GM10847 (cell line): ENCODE measurements around the gene CEP112.

Experiments used
- POLR2A ChIP-seq: IDR thresholded peaks from 2 replicates; pipeline ENCODE4 v1.6.1; 2011; ENCODE audit not compliant: insufficient read length; ENCODE audit errors: extremely low read depth

The CEP112 gene

GRCh38 chr17:65952015-65952414 lies 239.9 kb downstream of the CEP112 start:
- no peak for TF ChIP-seq POLR2A

GRCh38 chr17:65947831-65948230 lies 244.1 kb downstream of the CEP112 start:
- no peak for TF ChIP-seq POLR2A

DNA sequence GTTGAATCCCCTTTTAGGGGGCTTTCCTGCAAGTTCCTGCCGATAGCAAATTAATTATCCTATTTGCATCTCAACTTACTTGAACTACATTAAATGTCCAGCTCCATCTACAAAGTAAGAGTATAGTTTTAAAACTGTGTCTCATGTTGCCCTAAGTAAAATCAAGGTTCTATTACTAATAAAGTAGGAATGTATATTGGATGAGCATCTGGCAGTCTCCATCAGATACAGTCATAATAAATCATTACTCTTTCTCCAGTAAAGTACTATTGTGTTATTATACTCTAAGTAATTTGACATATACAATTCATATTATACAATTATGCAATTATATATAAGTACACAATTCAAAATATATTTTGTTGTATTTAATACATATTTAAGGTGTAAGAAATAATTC lies 249.3 kb downstream of the CEP112 start:
- no peak for TF ChIP-seq POLR2A

DNA sequence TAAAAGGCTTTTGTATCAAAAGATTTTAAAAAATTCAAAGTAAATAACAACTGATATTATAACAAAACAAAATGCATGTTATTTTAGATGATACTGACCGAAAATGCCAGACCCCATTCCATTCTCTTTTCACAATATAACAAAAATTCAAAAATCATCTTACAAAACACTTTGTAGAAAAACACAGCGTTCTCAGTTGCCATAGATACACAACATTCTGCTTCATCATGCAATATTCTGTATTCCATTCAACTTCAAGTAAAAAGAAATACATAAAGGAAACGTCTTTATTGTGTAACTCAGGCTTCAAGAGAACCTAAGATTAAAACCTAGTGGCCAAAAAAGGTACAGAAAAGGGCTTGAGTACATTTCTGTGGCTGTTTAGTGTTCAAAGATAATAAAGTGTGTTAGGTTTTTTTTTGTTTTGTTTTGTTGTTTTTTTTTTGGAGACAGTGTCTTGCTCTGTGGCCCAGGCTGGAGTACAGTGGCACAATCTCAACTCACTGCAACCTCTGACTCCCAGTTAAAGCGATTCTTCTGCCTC lies 250.5 kb downstream of the CEP112 start:
- no peak for TF ChIP-seq POLR2A

DNA sequence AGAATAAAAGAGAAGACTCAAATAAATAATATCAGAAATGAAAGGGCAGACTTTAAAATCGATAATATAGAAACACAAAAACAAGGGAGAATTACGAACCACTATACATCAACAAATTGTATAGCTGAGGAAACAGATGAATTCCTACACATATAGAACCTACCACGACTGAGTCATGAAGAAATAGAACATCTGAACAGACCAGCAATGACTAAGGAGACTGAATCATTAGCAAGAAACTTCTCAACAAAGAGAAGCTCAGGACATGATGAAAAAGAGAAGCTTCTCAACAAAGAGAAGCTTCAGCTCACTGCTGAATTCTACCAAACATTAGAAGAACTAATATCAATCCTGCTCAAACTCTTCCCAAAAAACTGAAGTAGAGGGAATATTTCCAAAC lies 255.9 kb downstream of the CEP112 start:
- no peak for TF ChIP-seq POLR2A

DNA sequence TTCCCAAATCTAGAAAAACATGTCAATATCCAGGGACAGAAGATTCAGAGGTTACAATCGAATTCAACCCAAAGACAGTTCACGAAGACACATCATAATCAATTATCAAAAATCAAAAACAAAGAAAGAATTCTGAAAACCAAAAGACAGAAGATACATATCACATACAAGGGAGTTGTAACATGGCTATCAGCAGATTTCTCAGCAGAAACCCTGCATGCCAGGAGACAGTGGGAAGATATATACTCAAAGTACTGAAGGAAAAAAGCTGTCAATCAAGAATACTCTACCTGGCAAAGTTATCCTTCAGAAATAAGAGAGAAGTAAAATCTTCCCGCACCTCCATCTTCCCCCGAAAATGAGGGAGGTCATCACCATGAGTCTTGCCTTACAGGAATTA lies 258.6 kb downstream of the CEP112 start:
- TF ChIP-seq POLR2A, result no peak

GRCh38 chr17:65931246-65932149 lies 260.4 kb downstream of the CEP112 start:
- no peak for TF ChIP-seq POLR2A

DNA sequence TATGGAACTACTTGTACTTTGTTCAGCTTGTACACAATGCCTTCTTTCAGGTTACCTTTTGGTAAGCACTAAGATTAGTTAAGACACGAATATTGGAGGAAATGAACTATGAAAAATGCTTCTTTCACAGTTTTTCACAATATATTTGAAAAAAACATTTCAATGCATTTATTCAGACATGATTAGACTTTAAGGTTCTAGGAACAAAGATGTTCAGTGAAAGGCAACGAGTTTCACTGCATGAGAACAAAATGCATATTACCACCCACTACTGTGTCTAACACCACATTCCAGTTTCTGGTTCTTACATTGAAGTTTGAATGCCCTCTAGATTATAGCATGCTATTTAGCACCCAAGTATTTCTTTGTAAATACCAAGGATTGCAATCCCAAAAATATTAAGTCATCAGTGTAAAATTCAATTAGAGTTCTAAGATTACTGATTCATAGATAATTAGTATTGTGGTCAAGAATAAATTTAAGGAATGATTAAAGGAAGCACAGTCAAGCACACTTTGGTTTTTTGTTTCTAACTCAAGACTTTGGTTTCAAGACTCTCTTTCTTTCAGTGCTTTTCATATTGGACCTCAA lies 261.7 kb downstream of the CEP112 start:
- no peak for TF ChIP-seq POLR2A

GRCh38 chr17:65926599-65926998 lies 265.3 kb downstream of the CEP112 start:
- no peak for TF ChIP-seq POLR2A

GRCh38 chr17:65925606-65926307 lies 266.2 kb downstream of the CEP112 start:
- TF ChIP-seq POLR2A, result no peak

GRCh38 chr17:65920996-65921395 lies 270.9 kb downstream of the CEP112 start:
- no peak for TF ChIP-seq POLR2A

DNA sequence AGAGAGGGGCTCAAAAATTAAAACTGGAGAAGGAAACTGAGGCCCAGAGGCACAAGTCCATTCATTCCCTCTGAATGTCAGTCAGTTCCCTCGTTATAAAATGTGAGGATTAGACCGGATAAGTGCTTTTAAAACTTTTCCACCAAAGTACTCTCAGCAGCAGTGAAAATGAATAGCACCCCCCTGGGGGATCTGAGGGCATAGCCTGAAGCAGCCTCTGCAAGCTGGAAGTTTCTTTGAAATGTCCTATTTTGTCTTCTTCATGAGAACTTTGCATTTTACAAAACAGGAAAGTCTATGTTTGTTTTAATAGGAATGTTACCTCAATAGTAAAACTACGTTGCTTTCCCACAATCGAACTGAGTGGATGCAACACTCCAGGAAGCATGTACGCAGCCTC lies 273.0 kb downstream of the CEP112 start:
- TF ChIP-seq POLR2A, result no peak

DNA sequence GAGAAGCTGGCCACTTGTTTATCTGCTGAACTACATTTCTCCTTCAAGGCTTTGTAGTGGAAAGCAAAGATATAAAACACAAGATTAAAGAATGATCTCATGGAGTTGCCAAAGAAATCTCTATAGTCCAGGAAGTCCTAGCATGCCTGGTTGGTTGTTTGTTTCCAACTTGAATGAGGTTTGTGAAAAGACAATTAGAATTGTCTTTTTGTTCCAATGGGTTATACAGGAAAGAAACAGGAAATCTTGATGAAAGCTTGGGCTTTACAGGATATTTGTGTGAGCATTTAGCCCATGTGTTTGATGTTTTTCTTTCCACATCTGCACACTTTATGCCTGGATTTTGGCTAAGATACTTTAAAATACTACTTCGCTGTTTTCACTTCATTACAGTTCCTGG lies 273.4 kb downstream of the CEP112 start:
- no peak for TF ChIP-seq POLR2A

DNA sequence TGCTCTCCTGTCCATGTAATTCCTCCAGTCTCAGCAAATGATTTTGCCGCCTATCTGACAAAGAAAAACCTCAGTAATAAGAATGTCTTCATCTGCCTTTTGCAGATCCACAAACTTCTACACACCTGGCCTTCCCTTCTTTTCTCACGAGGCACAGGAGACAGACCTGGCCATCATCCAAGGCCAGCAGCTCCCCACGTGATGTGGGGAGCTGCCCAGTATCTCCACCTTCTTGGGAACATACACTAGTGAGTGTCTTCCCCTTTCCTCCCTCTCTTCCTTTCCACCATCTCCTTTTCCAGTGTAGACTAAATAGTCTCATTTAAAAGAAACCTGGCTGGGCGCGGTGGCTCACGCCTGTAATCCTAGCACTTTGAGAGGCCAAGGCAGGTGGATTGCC lies 274.4 kb downstream of the CEP112 start:
- no peak for TF ChIP-seq POLR2A

DNA sequence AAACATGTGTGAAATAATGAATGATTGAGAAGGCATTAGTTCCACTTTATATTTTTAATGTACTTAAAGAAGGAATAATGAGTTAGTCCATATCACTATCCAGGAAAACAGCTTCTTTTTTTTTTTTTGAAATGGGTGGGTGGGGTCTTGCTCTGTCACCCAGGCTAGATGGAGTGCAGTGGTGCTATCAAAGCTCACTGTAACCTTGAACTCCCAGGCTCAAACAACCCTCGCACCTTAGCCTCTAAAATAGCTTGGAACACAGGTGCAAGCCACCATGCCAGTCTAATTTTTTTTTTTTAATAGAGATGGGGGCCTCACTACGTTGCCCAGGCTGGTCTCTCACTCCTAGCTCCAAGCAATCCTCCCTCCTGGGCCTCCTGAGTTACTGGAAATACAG lies 275.5 kb downstream of the CEP112 start:
- TF ChIP-seq POLR2A, result no peak
